Stimulated activated CD4-positive, alpha-beta T cell treated with anti-CD3 and anti-CD28 coated beads, TNF-alpha, amount 100 ng/mL, for 24 hours (primary cell): ENCODE data around the gene NR1D1.

ENCODE experiments used
- DNase-seq, 3 experiments: peaks; one replicate each; pipeline ENCODE4 v3.0.0-alpha.2; 2020; ENCODE audit warnings: low read depth in 3 of 3

Gene NR1D1

GRCh38 chr17:40097087-40097486, 3.3 kb downstream of the NR1D1 start:
- DNase-seq = no peak

- peak; percentile 70 to 75 (median 73) for DNase-seq
Measured at GRCh38 chr17:40095944-40096791, 4.2 kb downstream of the NR1D1 start.

GRCh38 chr17:40095351-40095943, 4.9 kb downstream of the NR1D1 start:
- no peak for DNase-seq

GRCh38 chr17:40094874-40095273, 5.5 kb downstream of the NR1D1 start:
- DNase-seq = no peak

- DNase-seq = no peak
Measured at GRCh38 chr17:40093580-40094201, 6.7 kb downstream of the NR1D1 start.

- DNase-seq = no peak
Measured at GRCh38 chr17:40093005-40093579, 7.3 kb downstream of the NR1D1 start.

- no peak for DNase-seq
Measured at GRCh38 chr17:40092581-40092980, 7.8 kb downstream of the NR1D1 start.

- no peak for DNase-seq
Measured at GRCh38 chr17:40091691-40092397, 8.5 kb downstream of the NR1D1 start.

- DNase-seq = no peak
Measured at GRCh38 chr17:40090237-40091119, 9.9 kb downstream of the NR1D1 start.

- DNase-seq = no peak
Measured at GRCh38 chr17:40089077-40089895, 11.1 kb downstream of the NR1D1 start.

- no peak for DNase-seq
Measured at GRCh38 chr17:40087903-40088718, 12.3 kb downstream of the NR1D1 start.

- no peak for DNase-seq
Measured at GRCh38 chr17:40087049-40087794, 13.2 kb downstream of the NR1D1 start.

- DNase-seq = peak in 1 of 3 experiments; percentile 53
Measured at GRCh38 chr17:40086150-40087044, 14.0 kb downstream of the NR1D1 start.

- DNase-seq = no peak
Measured at GRCh38 chr17:40084477-40084876, 15.9 kb downstream of the NR1D1 start.

GRCh38 chr17:40079545-40079944, 20.8 kb downstream of the NR1D1 start:
- no peak for DNase-seq

- DNase-seq = no peak
Measured at GRCh38 chr17:40076591-40076990, 23.8 kb downstream of the NR1D1 start.

- no peak for DNase-seq
Measured at GRCh38 chr17:40075942-40076498, 24.4 kb downstream of the NR1D1 start.
